HG03280 (cell line): ENCODE results near the gene DIAPH2.

ENCODE experiments used
- ATAC-seq: cut with Tn5 transposase; IDR thresholded peaks from one replicate; pipeline ENCODE4 v1.9.1; 2021; ENCODE audit warnings: mild to moderate bottlenecking, moderate library complexity; ENCODE audit not compliant: unreplicated experiment

DIAPH2 gene

GRCh38 chrX:97155816-97156215 is 471.2 kb downstream of the DIAPH2 start:
- no peak for ATAC-seq

DNA sequence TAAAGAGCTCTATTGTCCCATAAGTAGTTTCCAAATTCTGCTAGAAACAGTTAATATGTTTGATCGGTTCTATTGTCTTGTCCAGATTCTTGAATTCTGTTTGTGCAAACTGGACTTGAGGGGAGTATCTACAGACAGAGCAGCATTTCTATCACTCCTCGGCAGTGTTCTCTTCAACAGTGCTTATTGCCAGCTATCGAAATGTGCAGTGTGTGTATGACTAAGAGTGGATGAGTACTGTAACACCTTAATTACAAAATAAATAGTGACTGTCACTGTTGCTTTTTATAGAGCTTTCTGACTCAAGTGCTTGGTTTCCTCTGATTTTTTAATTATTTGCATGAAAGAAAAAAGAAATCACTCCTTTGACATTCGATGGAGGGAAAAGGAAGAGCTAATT is 473.6 kb downstream of the DIAPH2 start:
- no peak for ATAC-seq

GRCh38 chrX:97159916-97160800 is 475.5 kb downstream of the DIAPH2 start:
- no peak for ATAC-seq

- no peak for ATAC-seq
These were observed 482.7 kb downstream of the DIAPH2 start for GRCh38 chrX:97167333-97167732.

GRCh38 chrX:97168646-97169045 is 484.0 kb downstream of the DIAPH2 start:
- ATAC-seq: no peak

GRCh38 chrX:97175147-97175546 is 490.5 kb downstream of the DIAPH2 start:
- ATAC-seq: no peak

DNA sequence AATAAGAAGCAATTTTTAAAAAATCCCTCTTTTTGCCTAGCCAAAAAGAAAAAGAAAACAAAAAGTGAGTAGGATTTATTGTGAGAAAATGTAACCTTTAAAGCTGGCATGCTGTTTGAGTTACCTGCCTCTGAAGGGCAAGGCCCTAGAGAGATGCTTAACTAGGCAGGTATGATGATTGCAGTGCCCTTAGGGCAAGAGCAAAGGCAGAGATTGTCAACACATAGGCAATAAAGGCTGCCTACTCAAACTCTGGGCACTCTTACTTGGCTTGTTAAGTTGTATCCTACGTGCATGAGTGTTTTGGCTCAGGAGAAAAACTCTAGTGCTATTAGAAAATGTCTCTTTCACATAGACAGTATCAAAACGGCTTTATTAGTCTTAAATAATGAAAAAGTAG is 505.0 kb downstream of the DIAPH2 start:
- ATAC-seq: no peak

GRCh38 chrX:97199501-97199900 is 514.9 kb downstream of the DIAPH2 start:
- no peak for ATAC-seq

DNA sequence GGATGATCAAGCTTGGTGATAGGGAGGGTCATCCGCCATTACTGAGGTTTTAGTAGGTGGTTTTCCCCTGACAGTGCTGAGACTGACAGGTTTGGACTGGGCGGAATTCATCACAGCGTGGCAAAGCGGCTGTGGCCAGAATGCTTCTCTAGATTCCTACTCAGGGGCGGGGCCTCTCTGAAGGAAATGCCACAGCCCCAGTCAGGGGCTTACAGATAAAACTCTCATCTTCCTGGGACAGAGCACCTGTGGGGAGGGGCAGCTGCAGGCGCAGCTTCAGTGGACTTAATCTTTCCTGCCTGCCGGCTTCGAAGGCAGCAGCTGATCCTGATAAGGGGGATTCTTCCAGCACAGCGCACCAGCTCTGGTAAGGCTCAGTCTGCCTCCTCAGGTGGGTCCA is 515.8 kb downstream of the DIAPH2 start:
- no peak for ATAC-seq

DNA sequence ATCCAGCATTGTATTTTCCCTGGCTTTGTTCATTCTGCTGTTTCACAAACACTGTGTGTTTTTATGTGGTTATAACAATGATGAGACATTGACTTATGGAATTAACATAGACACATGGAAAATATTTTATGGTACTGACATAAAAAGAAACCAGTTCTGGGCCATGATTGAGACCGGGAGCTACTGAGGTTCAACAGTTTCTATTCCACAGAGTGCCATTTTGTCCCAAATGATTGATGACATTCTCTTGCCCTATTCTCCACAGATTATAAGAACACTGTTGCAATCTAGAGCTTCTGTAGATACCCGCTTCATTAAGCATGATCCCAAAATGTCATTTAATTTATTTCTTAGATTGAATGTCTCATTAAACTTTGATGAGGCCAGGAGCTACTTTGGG is 525.9 kb downstream of the DIAPH2 start:
- ATAC-seq: no peak

- ATAC-seq: no peak
These were observed 526.4 kb downstream of the DIAPH2 start for GRCh38 chrX:97211070-97211469.

DNA sequence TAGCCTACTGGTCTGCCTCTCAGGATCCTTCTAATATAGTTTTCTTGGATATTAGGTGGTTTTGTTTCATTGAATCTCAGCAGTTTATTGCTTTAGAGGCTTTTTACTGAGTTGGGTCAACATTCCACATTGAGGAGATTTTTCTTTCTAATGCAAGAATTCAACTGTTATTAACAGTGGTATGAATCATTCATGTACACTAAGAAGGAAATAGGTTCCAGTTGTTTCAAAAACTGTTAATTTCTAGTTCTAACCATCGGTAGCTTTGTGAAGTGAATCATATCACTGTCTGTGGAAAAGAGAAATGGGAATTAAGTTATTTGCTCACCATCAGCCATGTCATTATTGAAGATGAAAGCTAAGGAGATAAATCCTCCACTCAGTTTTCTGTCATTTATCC is 530.5 kb downstream of the DIAPH2 start:
- no peak for ATAC-seq

- no peak for ATAC-seq
These were observed 539.5 kb downstream of the DIAPH2 start for GRCh38 chrX:97224148-97224547.

GRCh38 chrX:97229318-97229717 is 544.7 kb downstream of the DIAPH2 start:
- ATAC-seq: no peak

DNA sequence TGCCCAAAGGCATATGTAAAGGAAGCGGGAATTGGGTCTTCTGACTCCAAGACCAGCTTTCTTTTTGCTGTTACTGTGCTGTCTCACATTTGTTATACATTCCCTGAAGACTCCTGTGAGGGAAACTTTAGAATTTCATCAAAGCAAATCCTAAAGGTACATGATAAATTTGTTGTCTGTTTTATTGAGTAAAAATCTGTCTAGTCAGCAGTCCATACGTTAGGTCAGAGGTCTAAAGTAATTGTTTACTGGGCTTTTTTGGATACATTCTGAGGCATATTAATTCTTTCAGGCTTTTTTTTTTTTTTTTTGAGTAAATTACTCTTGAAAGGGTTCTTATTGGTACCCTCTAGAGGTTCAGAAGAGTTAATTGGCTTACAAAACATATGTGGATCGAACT is 546.3 kb downstream of the DIAPH2 start:
- no peak for ATAC-seq

DNA sequence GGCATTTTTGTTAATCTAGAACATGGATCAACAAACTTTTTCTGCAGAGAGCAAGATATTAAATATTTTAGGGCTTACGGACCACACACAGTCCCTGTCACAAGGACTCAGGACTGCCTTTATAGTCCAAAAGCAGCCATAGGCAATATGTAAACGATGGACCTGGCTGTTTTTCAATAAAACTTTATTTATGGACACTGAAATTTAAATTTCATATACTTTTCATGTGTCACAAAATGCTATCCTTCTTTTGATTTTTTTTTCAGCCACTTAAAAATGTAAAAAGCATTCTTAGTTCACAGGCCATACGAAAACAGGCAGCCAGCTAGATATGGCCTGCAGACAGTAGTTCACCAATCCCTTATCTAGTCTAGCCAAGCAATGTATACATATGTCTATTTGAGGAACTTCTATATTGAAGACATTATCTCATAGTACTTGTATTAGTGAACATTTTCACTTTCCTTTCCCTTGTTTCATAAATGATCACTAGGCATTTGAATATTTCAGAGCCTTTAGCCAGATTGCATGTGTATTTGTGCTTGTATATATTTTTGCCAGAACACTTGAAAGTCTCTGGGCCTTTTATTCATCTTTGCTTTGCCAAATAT is 549.9 kb downstream of the DIAPH2 start:
- ATAC-seq: peak; percentile 100

GRCh38 chrX:97238632-97239031 is 554.0 kb downstream of the DIAPH2 start:
- no peak for ATAC-seq

- no peak for ATAC-seq
These were observed 567.5 kb downstream of the DIAPH2 start for GRCh38 chrX:97252111-97252510.

- no peak for ATAC-seq
These were observed 576.0 kb downstream of the DIAPH2 start for GRCh38 chrX:97260679-97261078.

DNA sequence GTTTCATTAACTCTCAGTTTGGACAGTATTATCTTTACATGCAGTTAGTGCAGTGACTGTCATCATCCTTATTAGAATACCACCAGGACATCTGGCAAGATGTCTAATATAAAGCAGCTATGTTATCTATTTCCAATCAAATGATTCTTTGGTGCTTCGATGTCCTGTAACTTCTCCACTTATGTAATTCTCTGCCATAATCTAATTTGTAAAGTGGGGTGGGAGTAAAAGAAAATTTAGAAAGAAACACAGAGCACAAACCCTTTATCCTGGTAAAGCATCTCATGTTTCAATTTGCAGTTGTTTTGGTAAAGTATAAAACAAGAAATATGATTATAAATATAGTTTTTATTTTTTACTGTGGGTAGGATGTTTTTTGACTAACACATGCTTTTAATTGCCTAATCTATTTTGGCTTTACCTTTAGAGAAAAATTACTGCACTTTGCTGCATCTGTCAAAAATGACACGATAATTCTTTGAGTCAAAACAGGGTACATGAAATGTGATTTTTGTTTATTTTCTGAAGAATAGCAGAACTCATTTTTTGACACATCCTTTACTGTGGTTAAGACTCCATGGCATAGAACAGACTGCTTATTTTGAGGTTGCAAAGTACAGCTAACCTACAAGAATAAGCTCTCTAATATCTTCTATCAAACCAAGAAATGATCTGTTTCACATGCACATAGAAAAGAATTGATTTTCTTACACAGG is 581.9 kb downstream of the DIAPH2 start:
- ATAC-seq: no peak

DNA sequence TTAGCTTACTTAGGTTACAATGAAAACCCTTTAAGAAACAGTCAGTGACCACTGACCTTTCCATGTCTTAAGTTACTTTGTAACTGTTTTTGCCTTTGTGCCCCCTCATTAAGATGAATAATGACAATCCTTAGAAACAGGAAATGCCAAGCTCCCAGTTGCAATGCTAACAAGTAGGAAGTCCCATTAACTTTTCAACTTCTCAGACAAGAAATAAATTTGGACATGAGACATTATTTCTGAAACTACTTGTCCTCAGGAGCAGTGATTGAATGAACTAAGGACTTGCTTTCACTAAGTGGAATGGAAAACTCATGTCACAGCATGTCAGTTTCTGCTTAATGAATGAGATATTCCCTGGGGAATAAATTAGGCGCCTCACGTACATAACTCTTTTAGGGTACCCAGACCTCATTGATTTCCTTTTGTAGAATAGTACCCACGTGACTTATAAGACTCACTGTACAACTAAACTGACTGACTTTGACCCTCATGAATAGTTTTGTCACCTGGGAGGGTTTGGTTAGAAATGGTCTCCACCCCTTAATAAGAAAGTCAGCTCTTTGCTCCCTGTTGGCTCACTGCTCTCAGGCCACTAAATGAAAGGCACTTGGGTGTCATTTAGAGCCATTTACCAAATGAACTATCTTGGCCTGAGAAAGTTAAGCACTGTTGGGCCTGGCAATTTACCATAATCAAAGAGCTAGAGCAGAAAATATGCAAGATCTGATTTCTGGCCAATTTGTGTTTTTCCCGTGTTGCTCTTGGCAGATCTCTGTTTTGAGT is 582.9 kb downstream of the DIAPH2 start:
- no peak for ATAC-seq
